ENCODE data around the gene DBF4B. TPM values are rescaled to one million over a fixed set of nuclear protein-coding genes. Genes with fewer than 3 reads are reported as not detected.

DBF4B gene
- total RNA-seq, 3 donors from 2014 or later (not counting 1 experiment from before 2014, with no cell fraction given), result 3.0 to 4.1 (median 4.1) TPM

GRCh38 chr17:44795928-44796327, 87.5 kb downstream of the DBF4B start:
- no peak for TF ChIP-seq CTCF (IDR thresholded peaks at IDR 0.05)
- no peak for DNase-seq

DNA sequence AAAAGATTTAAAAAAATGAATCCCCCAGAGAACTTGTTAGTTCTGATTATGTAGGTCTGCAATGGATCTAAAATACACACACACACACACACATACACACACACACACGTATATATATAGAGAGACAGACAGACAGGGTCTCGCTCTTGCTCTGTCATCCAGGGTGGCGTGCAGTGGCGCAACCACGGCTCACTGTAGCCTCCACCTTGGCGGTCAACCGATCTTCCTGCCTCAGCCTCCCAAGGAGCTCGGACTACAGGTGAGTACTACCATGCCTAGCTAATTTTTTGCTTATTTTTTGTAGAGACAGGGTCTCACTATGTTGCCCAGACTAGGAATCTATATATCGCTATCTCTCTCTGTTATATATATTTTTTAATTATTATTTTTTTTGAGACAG, 88.3 kb downstream of the DBF4B start:
- Histone ChIP-seq H3K4me3 (ENCODE audit: low read length) (no peak overlapping the region), H3K27ac (ENCODE audit: low read length) (no peak overlapping the region), H3K9me3 (ENCODE audit: control insufficient read depth, insufficient read depth, low read length) (no peaks in the 10 kb centered on the region), H3K36me3 (ENCODE audit: control insufficient read depth, insufficient read depth, low read length) (no peaks in the 10 kb centered on the region), H3K27me3 (ENCODE audit: control insufficient read depth, insufficient read depth, low read length) (no peaks in the 10 kb centered on the region), H3K4me1 (ENCODE audit: control insufficient read depth, insufficient read depth, low read length) (no peaks in the 10 kb centered on the region)
- DNase-seq, result no peak
- no peaks in the 10 kb centered on the region for H3K4me1 Mint-ChIP-seq
- intact Hi-C loops (cut with micrococcal nuclease), result no loop called here
- no peak overlapping the region for H3K27ac Mint-ChIP-seq
- H3K9me3 Mint-ChIP-seq, result no peaks in the 10 kb centered on the region
- ATAC-seq, result no peak
- 90% methylated on average over 8 of the region's 9 CpGs for WGBS (ENCODE audit: insufficient coverage)
- no peak overlapping the region for H3K4me3 Mint-ChIP-seq
- no peak for TF ChIP-seq CTCF (IDR thresholded peaks at IDR 0.05)
- H3K36me3 Mint-ChIP-seq, result no peaks in the 10 kb centered on the region
- peaks cover 0 to 3% of the 10 kb centered on the region in 2 donors for H3K27me3 Mint-ChIP-seq (ENCODE audit: low read depth in 2 of 2)

More at GRCh38 chr17:44795928-44796327, 87.5 kb downstream of the DBF4B start:
- no peak for ATAC-seq
- H3K4me3 ChIP-seq (ENCODE audit: low read length), result no peak overlapping the region
- H3K4me3 Mint-ChIP-seq, result no peak overlapping the region
- H3K4me1 ChIP-seq (ENCODE audit: control insufficient read depth, insufficient read depth, low read length), result no peaks in the 10 kb centered on the region
- intact Hi-C loops (cut with micrococcal nuclease), result no loop called here
- no peaks in the 10 kb centered on the region for H3K27me3 ChIP-seq (ENCODE audit: control insufficient read depth, insufficient read depth, low read length)
- no peaks in the 10 kb centered on the region for H3K9me3 ChIP-seq (ENCODE audit: control insufficient read depth, insufficient read depth, low read length)
- no peak overlapping the region for H3K27ac ChIP-seq (ENCODE audit: low read length)
- H3K36me3 Mint-ChIP-seq, result no peaks in the 10 kb centered on the region
- WGBS (ENCODE audit: insufficient coverage), result 84% methylated on average over 10 of the region's 10 CpGs
- no peaks in the 10 kb centered on the region for H3K9me3 Mint-ChIP-seq
- no peaks in the 10 kb centered on the region for H3K36me3 ChIP-seq (ENCODE audit: control insufficient read depth, insufficient read depth, low read length)
- H3K27me3 Mint-ChIP-seq (ENCODE audit: low read depth in 2 of 2), result peaks cover 0 to 3% of the 10 kb centered on the region in 2 donors
- H3K4me1 Mint-ChIP-seq, result no peaks in the 10 kb centered on the region
- H3K27ac Mint-ChIP-seq, result no peak overlapping the region

DNA sequence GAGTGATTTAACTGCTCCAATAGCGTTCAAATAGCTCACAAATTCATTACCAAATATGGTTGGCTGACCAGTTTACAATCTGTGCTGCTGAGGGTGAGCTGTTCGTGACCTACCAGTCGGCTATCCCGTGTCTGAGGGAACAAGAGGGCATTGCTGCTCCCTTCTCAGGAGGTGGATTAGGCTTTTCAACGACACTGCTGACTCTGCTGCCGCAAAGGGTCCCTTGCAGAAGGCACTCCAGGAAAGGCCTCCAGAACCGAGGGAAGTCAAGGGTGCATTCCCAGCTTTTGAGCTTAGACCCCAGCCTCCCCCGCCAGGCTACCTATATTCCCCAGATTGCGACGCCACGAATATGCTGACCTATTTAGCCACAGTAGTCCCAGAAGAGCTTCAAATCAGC, 89.3 kb downstream of the DBF4B start:
- WGBS (ENCODE audit: insufficient coverage), result 86% methylated on average over 11 of the region's 11 CpGs
- H3K9me3 Mint-ChIP-seq, result no peaks in the 10 kb centered on the region
- DNase-seq, result no peak
- intact Hi-C loops (cut with micrococcal nuclease), result no loop called here
- H3K36me3 Mint-ChIP-seq, result no peaks in the 10 kb centered on the region
- H3K27ac Mint-ChIP-seq, result no peak overlapping the region
- no peaks in the 10 kb centered on the region for H3K36me3 ChIP-seq (ENCODE audit: control insufficient read depth, insufficient read depth, low read length)
- H3K4me1 ChIP-seq (ENCODE audit: control insufficient read depth, insufficient read depth, low read length), result no peaks in the 10 kb centered on the region
- H3K4me3 ChIP-seq (ENCODE audit: low read length), result no peak overlapping the region
- H3K27me3 Mint-ChIP-seq (ENCODE audit: low read depth in 2 of 2), result peaks cover 0 to 3% of the 10 kb centered on the region in 2 donors
- no peak for ATAC-seq
- H3K4me1 Mint-ChIP-seq, result no peaks in the 10 kb centered on the region
- no peaks in the 10 kb centered on the region for H3K9me3 ChIP-seq (ENCODE audit: control insufficient read depth, insufficient read depth, low read length)
- H3K27me3 ChIP-seq (ENCODE audit: control insufficient read depth, insufficient read depth, low read length), result no peaks in the 10 kb centered on the region
- no peak overlapping the region for H3K27ac ChIP-seq (ENCODE audit: low read length)
- TF ChIP-seq CTCF (IDR thresholded peaks at IDR 0.05), result no peak
- H3K4me3 Mint-ChIP-seq, result no peak overlapping the region

GRCh38 chr17:44798356-44798755, 89.9 kb downstream of the DBF4B start:
- no peak for ATAC-seq
- H3K9me3 ChIP-seq (ENCODE audit: control insufficient read depth, insufficient read depth, low read length), result no peaks in the 10 kb centered on the region
- H3K36me3 Mint-ChIP-seq, result no peaks in the 10 kb centered on the region

More at GRCh38 chr17:44798356-44798755, 89.9 kb downstream of the DBF4B start:
- H3K36me3 ChIP-seq (ENCODE audit: control insufficient read depth, insufficient read depth, low read length), result no peaks in the 10 kb centered on the region
- no peak overlapping the region for H3K27ac Mint-ChIP-seq
- H3K4me3 ChIP-seq (ENCODE audit: low read length), result no peak overlapping the region
- H3K27me3 ChIP-seq (ENCODE audit: control insufficient read depth, insufficient read depth, low read length), result no peaks in the 10 kb centered on the region
- no peak overlapping the region for H3K27ac ChIP-seq (ENCODE audit: low read length)
- no peaks in the 10 kb centered on the region for H3K9me3 Mint-ChIP-seq
- peaks cover 0 to 3% of the 10 kb centered on the region in 2 donors for H3K27me3 Mint-ChIP-seq (ENCODE audit: low read depth in 2 of 2)
- no peaks in the 10 kb centered on the region for H3K4me1 ChIP-seq (ENCODE audit: control insufficient read depth, insufficient read depth, low read length)
- intact Hi-C loops (cut with micrococcal nuclease), result no loop called here
- H3K4me3 Mint-ChIP-seq, result no peak overlapping the region
- no peak for TF ChIP-seq CTCF (IDR thresholded peaks at IDR 0.05)
- H3K4me1 Mint-ChIP-seq, result no peaks in the 10 kb centered on the region
- no peak for DNase-seq
- WGBS (ENCODE audit: insufficient coverage), result 39% methylated on average over 2 of the region's 2 CpGs

Data from natural killer cell (primary cell).